WTC11 (cell line): ENCODE data around the gene ADRA1B. TPM values are rescaled to one million over a fixed set of nuclear protein-coding genes. Genes with fewer than 3 reads are reported as not detected.

Experiments
- ATAC-seq: fragments of 200-7000 bp; cut with Tn5 transposase; 2 replicates; pipeline ENCODE4 v1.10.0; 2021; ENCODE audit warnings: mild to moderate bottlenecking, moderate library complexity
- CTCF ChIA-PET: fragments of 300-600 bp; sonication (Branson Sonifier 250); formaldehyde crosslinking; loops from one replicate; lab custom pipeline; 2021; ENCODE audit warnings: antibody characterized with exemption; lab: Charles Lee
- POLR2A ChIA-PET: fragments of 350-600 bp; sonication (Branson Sonifier 250); formaldehyde crosslinking; loops from one replicate; lab custom pipeline; 2021; ENCODE audit warnings: antibody characterized with exemption; lab: Charles Lee
- DNase-seq: peaks from one replicate; pipeline ENCODE4 v3.0.0; 2021; ENCODE audit warnings: low spot score
- H3K27ac Mint-ChIP-seq: 2 replicates; pipeline ENCODE4 v1.8.0; 2021; ENCODE audit warnings: mixed read lengths
- H3K27me3 Mint-ChIP-seq: 2 replicates; pipeline ENCODE4 v1.8.0; 2021; ENCODE audit warnings: low read depth, mild to moderate bottlenecking, moderate library complexity, mixed read lengths
- H3K36me3 Mint-ChIP-seq: 2 replicates; pipeline ENCODE4 v1.8.0; 2021; ENCODE audit warnings: mixed read lengths
- H3K4me1 Mint-ChIP-seq: 2 replicates; pipeline ENCODE4 v1.8.0; 2022; ENCODE audit warnings: mixed read lengths
- H3K4me3 Mint-ChIP-seq: 2 replicates; pipeline ENCODE4 v1.8.0; 2021; ENCODE audit warnings: mild to moderate bottlenecking, moderate library complexity, mixed read lengths
- H3K9me3 Mint-ChIP-seq: 2 replicates; pipeline ENCODE4 v1.8.0; 2021; ENCODE audit warnings: mixed read lengths
- ATF1 ChIP-seq: sonication (generic); formaldehyde crosslinking; IDR thresholded peaks from 2 replicates; pipeline ENCODE4 v1.8.1; 2023; ENCODE audit warnings: mild to moderate bottlenecking, moderate library complexity, missing genetic modification reagents
- ETV6 ChIP-seq: sonication (generic); formaldehyde crosslinking; IDR thresholded peaks from 2 replicates; pipeline ENCODE4 v1.8.1; 2022; ENCODE audit warnings: mild to moderate bottlenecking, missing genetic modification reagents
- FOXP1 ChIP-seq: sonication (generic); formaldehyde crosslinking; IDR thresholded peaks from 2 replicates; pipeline ENCODE4 v1.8.0; 2022; ENCODE audit warnings: missing genetic modification reagents, mild to moderate bottlenecking, moderate library complexity, borderline replicate concordance
- HMGA2 ChIP-seq: fragments of 250-450 bp; sonication (Bioruptor Pico); IDR thresholded peaks from 2 replicates; pipeline ENCODE4 v1.4.0; 2021; ENCODE audit warnings: mild to moderate bottlenecking, moderate library complexity
- NFYB ChIP-seq: sonication (generic); formaldehyde crosslinking; conservative IDR thresholded peaks from 2 replicates; pipeline ENCODE4 v1.8.0; 2022; ENCODE audit warnings: low read depth, missing genetic modification reagents
- TCF7 ChIP-seq: sonication (generic); formaldehyde crosslinking; IDR thresholded peaks from 2 replicates; pipeline ENCODE4 v1.8.0; 2022; ENCODE audit warnings: mild to moderate bottlenecking, low read depth, missing genetic modification reagents, moderate library complexity
- ZNF138 ChIP-seq: sonication (generic); formaldehyde crosslinking; conservative IDR thresholded peaks from 2 replicates; pipeline ENCODE4 v1.8.1; 2022; ENCODE audit warnings: mild to moderate bottlenecking, moderate library complexity, missing genetic modification reagents
- ZNF232 ChIP-seq: sonication (generic); formaldehyde crosslinking; IDR thresholded peaks from 2 replicates; pipeline ENCODE4 v1.8.0; 2022; ENCODE audit warnings: mild to moderate bottlenecking, missing genetic modification reagents
- ZNF317 ChIP-seq: sonication (generic); formaldehyde crosslinking; IDR thresholded peaks from 2 replicates; pipeline ENCODE4 v1.8.1; 2023; ENCODE audit warnings: low read depth, mild to moderate bottlenecking, moderate library complexity, missing genetic modification reagents, borderline replicate concordance
- ZNF396 ChIP-seq: fragments of 250-450 bp; sonication (Bioruptor Pico); IDR thresholded peaks from 2 replicates; pipeline ENCODE4 v1.8.0; 2021; ENCODE audit warnings: mild to moderate bottlenecking, moderate library complexity, borderline replicate concordance
- total RNA-seq: library from RNA; stranded (reverse); gene quantifications from 3 replicates; pipeline ENCODE4 v1.2.3, GENCODE V29; 2021
- TF ChIP-seq, protein P1 (sequence below): sonication (generic); formaldehyde crosslinking; IDR thresholded peaks from 2 replicates; pipeline ENCODE4 v1.8.1; 2022; ENCODE audit warnings: mild to moderate bottlenecking, missing genetic modification reagents, moderate library complexity, borderline replicate concordance
- TF ChIP-seq, protein P2 (sequence below): sonication (generic); formaldehyde crosslinking; IDR thresholded peaks from 2 replicates; pipeline ENCODE4 v1.8.1; 2022; ENCODE audit warnings: missing genetic modification reagents, borderline replicate concordance
- TF ChIP-seq, protein P3 (sequence below): fragments of 200-600 bp; IDR thresholded peaks from 2 replicates; pipeline ENCODE4 v1.8.0; 2022; ENCODE audit warnings: antibody characterized with exemption
- TF ChIP-seq, protein P4 (sequence below): fragments of 250-450 bp; sonication (Bioruptor Pico); conservative IDR thresholded peaks from 2 replicates; pipeline ENCODE4 v1.9.0; 2021; ENCODE audit warnings: mild to moderate bottlenecking
- TF ChIP-seq, protein P5 (sequence below): sonication (generic); formaldehyde crosslinking; IDR thresholded peaks from 2 replicates; pipeline ENCODE4 v1.8.0; 2022; ENCODE audit warnings: missing genetic modification reagents

The ADRA1B gene
- total RNA-seq, 1 experiment from 2014 or later = 0.11 TPM

DNA sequence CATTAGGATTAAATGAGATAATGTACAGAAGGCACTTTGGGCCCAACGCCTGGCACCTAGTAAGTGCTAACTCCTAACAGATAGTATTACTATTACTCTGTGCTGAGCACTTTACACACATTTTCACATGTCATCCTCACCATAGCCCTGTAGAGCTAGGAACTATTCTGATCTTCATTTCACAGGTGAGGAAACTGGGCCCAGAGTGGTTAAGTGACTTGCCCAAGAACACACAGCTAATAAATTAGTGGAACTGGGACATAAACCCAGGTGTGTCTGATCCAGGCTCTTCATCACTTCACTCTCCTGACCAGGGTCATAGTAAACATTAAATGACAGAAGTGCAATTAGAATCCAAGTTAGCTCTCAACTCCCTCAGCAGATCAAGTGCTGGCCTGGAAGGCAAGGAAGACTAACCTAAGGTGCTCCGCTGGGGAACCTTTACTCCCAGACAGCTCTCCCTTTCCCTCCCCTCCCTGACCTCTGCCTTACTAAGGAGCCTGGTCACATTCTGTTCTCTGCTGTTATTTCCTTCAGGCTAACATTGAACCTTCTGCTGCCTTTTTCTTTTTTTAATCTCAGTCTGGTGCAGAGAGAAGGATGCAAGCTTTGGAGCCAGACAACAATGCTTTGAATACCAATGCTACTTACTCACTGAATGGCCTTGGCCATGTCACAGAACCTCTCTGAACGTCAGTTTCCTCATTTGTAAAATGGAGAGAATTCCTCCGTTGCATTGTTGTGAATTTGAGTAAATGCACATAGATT lies 4.1 kb upstream of the ADRA1B start:
- CTCF ChIA-PET = interaction anchor here (1.0 to 2.4 kb wide), 3 partner anchors 75 to 470 kb away, joined by 3 to 8 read pairs (median 6); no protein-coding TSS in a partner anchor
- H3K4me1 Mint-ChIP-seq = peaks cover 23% of the 10 kb centered on the region
- TF ChIP-seq HMGA2 = no peak
- TF ChIP-seq ZNF232 = no peak
- TF ChIP-seq, protein P1, sequence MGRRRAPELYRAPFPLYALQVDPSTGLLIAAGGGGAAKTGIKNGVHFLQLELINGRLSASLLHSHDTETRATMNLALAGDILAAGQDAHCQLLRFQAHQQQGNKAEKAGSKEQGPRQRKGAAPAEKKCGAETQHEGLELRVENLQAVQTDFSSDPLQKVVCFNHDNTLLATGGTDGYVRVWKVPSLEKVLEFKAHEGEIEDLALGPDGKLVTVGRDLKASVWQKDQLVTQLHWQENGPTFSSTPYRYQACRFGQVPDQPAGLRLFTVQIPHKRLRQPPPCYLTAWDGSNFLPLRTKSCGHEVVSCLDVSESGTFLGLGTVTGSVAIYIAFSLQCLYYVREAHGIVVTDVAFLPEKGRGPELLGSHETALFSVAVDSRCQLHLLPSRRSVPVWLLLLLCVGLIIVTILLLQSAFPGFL (CRISPR knock-in tag) = no peak
- no peak for TF ChIP-seq NFYB (CRISPR knock-in tag)
- TF ChIP-seq, protein P2, sequence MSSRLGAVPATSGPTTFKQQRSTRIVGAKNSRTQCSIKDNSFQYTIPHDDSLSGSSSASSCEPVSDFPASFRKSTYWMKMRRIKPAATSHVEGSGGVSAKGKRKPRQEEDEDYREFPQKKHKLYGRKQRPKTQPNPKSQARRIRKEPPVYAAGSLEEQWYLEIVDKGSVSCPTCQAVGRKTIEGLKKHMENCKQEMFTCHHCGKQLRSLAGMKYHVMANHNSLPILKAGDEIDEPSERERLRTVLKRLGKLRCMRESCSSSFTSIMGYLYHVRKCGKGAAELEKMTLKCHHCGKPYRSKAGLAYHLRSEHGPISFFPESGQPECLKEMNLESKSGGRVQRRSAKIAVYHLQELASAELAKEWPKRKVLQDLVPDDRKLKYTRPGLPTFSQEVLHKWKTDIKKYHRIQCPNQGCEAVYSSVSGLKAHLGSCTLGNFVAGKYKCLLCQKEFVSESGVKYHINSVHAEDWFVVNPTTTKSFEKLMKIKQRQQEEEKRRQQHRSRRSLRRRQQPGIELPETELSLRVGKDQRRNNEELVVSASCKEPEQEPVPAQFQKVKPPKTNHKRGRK (CRISPR knock-in tag) = no peak
- TF ChIP-seq, protein P3, sequence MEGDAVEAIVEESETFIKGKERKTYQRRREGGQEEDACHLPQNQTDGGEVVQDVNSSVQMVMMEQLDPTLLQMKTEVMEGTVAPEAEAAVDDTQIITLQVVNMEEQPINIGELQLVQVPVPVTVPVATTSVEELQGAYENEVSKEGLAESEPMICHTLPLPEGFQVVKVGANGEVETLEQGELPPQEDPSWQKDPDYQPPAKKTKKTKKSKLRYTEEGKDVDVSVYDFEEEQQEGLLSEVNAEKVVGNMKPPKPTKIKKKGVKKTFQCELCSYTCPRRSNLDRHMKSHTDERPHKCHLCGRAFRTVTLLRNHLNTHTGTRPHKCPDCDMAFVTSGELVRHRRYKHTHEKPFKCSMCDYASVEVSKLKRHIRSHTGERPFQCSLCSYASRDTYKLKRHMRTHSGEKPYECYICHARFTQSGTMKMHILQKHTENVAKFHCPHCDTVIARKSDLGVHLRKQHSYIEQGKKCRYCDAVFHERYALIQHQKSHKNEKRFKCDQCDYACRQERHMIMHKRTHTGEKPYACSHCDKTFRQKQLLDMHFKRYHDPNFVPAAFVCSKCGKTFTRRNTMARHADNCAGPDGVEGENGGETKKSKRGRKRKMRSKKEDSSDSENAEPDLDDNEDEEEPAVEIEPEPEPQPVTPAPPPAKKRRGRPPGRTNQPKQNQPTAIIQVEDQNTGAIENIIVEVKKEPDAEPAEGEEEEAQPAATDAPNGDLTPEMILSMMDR = no peak
- no peak for TF ChIP-seq TCF7
- TF ChIP-seq FOXP1 (CRISPR knock-in tag) = no peak
- no peak for TF ChIP-seq ZNF138 (CRISPR knock-in tag)
- TF ChIP-seq, protein P4, sequence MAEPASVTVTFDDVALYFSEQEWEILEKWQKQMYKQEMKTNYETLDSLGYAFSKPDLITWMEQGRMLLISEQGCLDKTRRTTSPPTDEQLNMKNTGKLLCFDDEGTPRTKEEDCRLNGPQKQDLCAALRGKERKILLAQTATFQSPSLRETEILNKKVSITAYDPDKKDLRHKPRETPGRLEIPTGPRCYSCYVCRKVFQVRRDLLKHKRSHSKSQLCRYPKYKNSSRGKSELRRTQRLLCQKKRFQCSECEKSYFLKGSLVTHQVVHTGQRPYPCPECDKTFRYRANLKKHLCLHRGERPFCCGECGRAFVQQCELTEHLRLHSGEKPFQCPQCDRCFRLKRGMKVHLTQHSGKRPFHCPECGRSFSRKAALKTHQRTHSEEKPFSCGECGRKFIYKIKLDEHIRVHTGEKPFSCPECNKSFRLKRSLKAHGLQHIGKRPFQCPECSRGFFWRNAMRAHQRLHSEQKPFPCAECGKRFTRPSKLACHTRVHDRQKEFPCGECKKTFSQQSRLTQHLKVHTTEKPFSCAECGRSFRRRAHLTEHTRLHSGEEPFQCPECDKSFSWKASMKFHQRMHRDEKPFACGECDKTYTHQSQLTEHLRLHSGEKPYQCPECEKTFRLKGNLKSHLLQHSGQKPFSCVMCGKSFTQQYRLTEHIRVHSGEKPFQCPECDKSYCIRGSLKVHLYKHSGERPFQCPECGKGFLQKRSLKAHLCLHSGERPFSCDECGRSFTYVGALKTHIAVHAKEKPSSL = no peak
- TF ChIP-seq ETV6 = no peak
- TF ChIP-seq ZNF317 = no peak
- TF ChIP-seq, protein P5, sequence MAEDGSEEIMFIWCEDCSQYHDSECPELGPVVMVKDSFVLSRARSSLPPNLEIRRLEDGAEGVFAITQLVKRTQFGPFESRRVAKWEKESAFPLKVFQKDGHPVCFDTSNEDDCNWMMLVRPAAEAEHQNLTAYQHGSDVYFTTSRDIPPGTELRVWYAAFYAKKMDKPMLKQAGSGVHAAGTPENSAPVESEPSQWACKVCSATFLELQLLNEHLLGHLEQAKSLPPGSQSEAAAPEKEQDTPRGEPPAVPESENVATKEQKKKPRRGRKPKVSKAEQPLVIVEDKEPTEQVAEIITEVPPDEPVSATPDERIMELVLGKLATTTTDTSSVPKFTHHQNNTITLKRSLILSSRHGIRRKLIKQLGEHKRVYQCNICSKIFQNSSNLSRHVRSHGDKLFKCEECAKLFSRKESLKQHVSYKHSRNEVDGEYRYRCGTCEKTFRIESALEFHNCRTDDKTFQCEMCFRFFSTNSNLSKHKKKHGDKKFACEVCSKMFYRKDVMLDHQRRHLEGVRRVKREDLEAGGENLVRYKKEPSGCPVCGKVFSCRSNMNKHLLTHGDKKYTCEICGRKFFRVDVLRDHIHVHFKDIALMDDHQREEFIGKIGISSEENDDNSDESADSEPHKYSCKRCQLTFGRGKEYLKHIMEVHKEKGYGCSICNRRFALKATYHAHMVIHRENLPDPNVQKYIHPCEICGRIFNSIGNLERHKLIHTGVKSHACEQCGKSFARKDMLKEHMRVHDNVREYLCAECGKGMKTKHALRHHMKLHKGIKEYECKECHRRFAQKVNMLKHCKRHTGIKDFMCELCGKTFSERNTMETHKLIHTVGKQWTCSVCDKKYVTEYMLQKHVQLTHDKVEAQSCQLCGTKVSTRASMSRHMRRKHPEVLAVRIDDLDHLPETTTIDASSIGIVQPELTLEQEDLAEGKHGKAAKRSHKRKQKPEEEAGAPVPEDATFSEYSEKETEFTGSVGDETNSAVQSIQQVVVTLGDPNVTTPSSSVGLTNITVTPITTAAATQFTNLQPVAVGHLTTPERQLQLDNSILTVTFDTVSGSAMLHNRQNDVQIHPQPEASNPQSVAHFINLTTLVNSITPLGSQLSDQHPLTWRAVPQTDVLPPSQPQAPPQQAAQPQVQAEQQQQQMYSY (CRISPR knock-in tag) = no peak
- no peak for TF ChIP-seq ATF1
- no peak for TF ChIP-seq ZNF396
- TF ChIP-seq, all 79 proteins: peak for 0
- POLR2A ChIA-PET = no interaction called here
- H3K27me3 Mint-ChIP-seq = peaks cover 30% of the 10 kb centered on the region
- ATAC-seq (no peak), DNase-seq (no peak)
- H3K9me3 Mint-ChIP-seq = no peaks in the 10 kb centered on the region
- H3K4me3 Mint-ChIP-seq = no peak overlapping the region
- H3K36me3 Mint-ChIP-seq = no peaks in the 10 kb centered on the region
- no peak overlapping the region for H3K27ac Mint-ChIP-seq
